Epithelial cell of esophagus (primary cell): Measurements from ENCODE around the gene COL4A5.
"Not testable (repeated sequence)": the region's sequence is repeated elsewhere in the genome, so short reads cannot be mapped to it uniquely, and the experiment has no call there.

Source experiments
- DNase-seq: peaks from one replicate; pipeline ENCODE4 v3.0.0; 2010; ENCODE audit warnings: low read depth
- H3K4me3 ChIP-seq: 2 replicates; pipeline ENCODE4 v1.5.1; 2011; ENCODE audit warnings: mild to moderate bottlenecking, low read length, control low read depth
- TF ChIP-seq, protein P1 (sequence below): IDR thresholded peaks from 2 replicates; pipeline ENCODE4 v1.5.1; 2011; ENCODE audit warnings: low read depth, mild to moderate bottlenecking, low read length, control low read depth, inconsistent platforms; ENCODE audit not compliant: insufficient read depth; ENCODE audit errors: missing control alignments

COL4A5 gene

DNA sequence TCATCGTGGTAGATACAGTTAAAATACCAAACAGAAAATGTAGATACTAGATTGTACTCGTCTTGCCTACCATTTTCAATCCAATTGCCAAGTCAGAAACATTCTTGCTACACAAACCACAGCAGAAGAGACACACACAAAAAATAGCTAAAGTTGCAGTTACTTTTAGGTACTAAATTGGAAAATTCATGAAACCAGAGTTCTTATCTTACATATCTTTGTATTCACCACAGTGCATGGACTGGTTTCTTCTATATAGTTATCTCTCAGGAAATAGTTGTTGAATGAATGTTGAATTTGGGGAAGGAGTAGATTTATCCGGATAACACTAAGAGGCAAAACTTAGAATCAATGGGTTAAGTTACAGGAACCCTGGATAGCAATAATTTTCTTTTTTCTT is 14.2 kb downstream of the COL4A5 start:
- no peak for DNase-seq
- no peak overlapping the region for H3K4me3 ChIP-seq
- TF ChIP-seq, protein P1, sequence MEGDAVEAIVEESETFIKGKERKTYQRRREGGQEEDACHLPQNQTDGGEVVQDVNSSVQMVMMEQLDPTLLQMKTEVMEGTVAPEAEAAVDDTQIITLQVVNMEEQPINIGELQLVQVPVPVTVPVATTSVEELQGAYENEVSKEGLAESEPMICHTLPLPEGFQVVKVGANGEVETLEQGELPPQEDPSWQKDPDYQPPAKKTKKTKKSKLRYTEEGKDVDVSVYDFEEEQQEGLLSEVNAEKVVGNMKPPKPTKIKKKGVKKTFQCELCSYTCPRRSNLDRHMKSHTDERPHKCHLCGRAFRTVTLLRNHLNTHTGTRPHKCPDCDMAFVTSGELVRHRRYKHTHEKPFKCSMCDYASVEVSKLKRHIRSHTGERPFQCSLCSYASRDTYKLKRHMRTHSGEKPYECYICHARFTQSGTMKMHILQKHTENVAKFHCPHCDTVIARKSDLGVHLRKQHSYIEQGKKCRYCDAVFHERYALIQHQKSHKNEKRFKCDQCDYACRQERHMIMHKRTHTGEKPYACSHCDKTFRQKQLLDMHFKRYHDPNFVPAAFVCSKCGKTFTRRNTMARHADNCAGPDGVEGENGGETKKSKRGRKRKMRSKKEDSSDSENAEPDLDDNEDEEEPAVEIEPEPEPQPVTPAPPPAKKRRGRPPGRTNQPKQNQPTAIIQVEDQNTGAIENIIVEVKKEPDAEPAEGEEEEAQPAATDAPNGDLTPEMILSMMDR, result no peak

DNA sequence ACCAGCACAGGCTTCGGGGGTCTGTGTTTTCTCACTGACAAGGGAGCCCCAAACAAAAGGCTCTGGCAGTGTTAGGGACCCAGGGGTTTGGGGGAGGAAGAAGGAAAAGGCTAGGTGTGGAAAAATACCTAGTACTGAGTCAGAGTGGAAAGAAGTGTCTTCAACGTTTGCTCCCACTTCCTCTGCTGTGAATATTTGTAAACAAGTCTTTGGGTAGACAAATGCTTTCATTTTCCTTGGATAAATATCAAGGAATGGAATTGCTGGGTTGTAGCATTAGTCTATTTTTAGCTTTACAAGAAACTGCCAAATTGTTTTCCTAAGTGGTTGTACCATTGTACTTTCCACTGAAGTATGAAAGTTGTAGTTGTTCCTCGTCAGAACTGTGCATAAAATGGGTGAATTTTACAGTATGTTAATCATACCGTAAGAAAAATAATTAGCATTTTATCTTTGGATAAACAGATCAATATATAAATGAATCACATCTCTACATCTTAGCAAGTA is 17.4 kb downstream of the COL4A5 start:
- TF ChIP-seq, protein P1, result no peak
- H3K4me3 ChIP-seq, result no peak overlapping the region
- no peak for DNase-seq

DNA sequence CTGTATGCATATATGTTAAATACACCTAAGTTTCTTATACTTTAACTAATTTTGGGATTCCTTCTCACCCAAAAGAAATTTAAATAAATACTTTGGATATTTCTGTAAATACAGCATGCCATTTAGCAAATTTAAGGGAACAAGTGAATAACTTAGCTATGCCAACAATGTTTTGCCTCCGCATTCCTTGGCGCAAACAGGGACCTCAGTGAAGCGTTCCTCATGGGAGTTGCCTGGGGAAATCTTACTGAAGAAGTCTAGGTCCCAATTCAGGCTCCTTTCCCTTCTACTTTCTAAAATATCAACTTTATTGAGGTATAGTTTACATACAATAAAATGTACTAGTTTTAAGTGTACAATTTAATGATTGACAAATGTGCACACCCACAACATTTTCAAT is 25.0 kb downstream of the COL4A5 start:
- no peak for DNase-seq
- TF ChIP-seq, protein P1, result no peak
- no peak overlapping the region for H3K4me3 ChIP-seq

DNA sequence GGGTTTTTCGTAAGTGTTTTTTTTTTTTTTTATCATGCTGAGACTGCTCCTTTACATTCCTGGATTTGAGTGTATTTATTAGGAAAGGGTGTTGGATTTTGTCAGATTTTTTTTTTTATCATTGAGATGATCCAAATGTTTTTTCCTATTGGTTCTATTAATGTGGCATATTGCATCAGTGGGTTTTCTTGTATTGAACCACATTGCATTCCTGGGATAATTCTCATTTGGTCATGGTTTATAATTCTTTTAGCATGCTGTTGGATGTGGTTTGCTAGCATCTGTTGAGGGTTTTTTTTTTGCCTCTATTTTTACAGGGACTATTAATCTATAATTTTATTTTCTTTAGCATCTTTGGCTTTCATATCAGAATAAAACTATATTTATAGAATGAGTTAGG is 28.8 kb downstream of the COL4A5 start:
- H3K4me3 ChIP-seq, result no peak overlapping the region
- TF ChIP-seq, protein P1, result no peak
- DNase-seq, result no peak

DNA sequence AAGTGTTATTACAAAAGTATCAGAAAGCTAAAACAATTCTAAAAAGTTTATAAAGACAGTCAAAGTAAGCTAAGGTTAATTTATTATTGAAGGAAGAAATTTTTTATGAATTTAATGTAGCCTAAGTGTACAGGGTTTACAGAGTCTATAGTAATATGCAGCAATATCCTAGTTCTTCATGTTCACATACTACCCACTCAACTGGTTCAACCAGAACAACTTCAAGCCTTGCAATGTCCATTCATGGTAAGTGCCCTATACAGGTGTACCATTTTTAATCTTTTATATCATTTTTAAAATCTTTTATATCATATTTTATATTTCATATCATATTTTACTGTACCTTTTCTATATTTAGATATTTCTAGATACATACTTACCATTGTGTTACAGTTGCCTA is 34.3 kb downstream of the COL4A5 start:
- peak; percentile 45 for DNase-seq
- TF ChIP-seq, protein P1, result no peak
- H3K4me3 ChIP-seq, result no peak overlapping the region

DNA sequence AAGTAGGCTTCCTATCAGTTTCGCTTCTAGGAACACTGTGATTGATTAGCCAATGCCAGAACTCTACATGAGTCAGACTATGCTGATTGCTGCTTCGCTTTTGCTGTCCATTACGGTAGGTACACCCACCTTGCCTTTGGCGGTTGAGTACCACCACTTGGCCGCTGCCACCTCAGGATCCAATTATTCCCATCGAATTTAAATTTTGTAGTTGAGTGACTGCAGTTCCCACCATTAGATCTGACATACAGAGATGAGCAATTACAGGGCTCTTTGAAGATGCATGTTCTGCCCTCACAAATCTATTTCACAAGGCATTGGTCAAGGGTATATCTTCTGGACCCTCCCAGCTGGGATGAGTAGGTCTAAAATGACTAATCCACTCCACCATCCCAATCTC is 41.9 kb downstream of the COL4A5 start:
- H3K4me3 ChIP-seq, DNase-seq: not testable (repeated sequence)

DNA sequence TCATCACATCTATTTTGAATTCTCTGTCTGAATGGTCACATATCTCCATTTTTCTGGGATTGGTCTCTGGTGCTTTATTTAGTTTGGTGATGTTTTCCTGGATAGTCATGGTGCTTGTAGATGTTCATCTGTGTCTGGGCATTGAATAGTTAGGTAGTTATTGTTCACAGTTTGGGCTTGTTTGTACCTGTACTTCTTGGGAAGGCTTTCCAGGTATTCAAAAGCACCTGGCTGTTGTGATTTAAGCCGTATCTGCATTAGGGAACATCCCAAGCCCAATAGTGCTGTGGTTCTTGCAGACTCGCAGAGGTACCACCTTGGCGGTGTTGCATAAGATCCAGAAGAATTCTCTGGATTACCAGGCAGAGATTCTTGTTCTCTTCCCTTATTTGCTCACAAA is 44.6 kb downstream of the COL4A5 start:
- peak; percentile 68 for DNase-seq
- TF ChIP-seq, protein P1, result no peak
- no peak overlapping the region for H3K4me3 ChIP-seq
